Measurements from ENCODE around the gene IL34. TPM values are rescaled to one million over a fixed set of nuclear protein-coding genes. Genes with fewer than 3 reads are reported as not detected.

The IL34 gene
- total RNA-seq, 1 donor from 2014 or later, result 0.47 TPM

GRCh38 chr16:70651524-70651923, 5.2 kb downstream of the IL34 start:
- Mint-ChIP-seq H3K27ac (ENCODE audit: unreplicated experiment) (no peak overlapping the region), H3K4me3 (no peak overlapping the region), H3K9me3 (peaks cover 3% of the 10 kb centered on the region), H3K4me1 (peaks cover 6% of the 10 kb centered on the region), H3K36me3 (ENCODE audit: low read depth) (peaks cover 4% of the 10 kb centered on the region), H3K27me3 (ENCODE audit: low read depth) (no peaks in the 10 kb centered on the region)
- DNase-seq (ENCODE audit: low read depth, low spot score), result no peak
- TF ChIP-seq CTCF (conservative IDR thresholded peaks at IDR 0.05), result no peak

DNA sequence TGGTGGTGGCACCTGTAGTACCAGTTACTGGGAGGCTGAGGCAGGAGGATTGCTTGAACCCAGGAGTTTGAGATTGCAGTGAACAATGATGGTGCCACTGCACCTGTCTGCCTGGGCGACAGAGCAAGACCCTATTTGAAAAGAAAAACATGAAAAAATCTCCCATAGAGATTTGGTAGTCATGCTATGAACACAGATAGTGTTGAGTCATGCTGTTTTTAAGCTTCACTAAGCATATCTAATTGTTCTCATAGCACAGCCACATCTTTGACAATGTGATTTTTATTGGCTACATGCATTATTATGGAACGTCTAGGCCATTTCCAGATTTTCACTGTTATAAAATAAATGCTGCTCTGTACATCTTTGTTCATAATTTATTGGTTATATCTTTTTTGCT, 6.0 kb downstream of the IL34 start:
- Mint-ChIP-seq H3K9me3 (peaks cover 3% of the 10 kb centered on the region), H3K27me3 (ENCODE audit: low read depth) (no peaks in the 10 kb centered on the region), H3K4me1 (peaks cover 6% of the 10 kb centered on the region), H3K36me3 (ENCODE audit: low read depth) (peaks cover 4% of the 10 kb centered on the region), H3K27ac (ENCODE audit: unreplicated experiment) (no peak overlapping the region), H3K4me3 (no peak overlapping the region)
- no peak for TF ChIP-seq CTCF (conservative IDR thresholded peaks at IDR 0.05)
- no peak for DNase-seq (ENCODE audit: low read depth, low spot score)

DNA sequence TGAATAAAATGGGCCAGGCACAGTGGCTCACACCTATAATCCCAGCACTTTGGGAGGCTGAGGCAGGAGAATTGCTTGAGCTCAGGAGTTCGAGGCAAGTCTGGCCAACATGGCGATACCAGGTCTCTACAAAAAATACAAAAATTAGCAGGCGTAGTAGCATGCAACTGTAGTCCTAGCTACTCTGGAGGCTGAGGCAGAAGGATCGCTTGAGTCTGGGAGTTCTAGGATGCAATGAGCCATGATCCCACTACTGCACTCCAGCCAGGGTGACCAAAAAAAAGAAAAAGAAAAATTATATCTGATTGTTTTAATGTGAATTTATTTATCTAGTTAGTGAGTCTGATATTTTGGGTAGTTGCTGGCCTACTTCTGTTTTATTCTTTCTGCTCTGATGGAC, 7.0 kb downstream of the IL34 start:
- H3K27ac Mint-ChIP-seq (ENCODE audit: unreplicated experiment), result no peak overlapping the region
- no peak for DNase-seq (ENCODE audit: low read depth, low spot score)
- H3K9me3 Mint-ChIP-seq, result peaks cover 3% of the 10 kb centered on the region
- H3K36me3 Mint-ChIP-seq (ENCODE audit: low read depth), result no peaks in the 10 kb centered on the region
- H3K4me3 Mint-ChIP-seq, result no peak overlapping the region
- H3K27me3 Mint-ChIP-seq (ENCODE audit: low read depth), result no peaks in the 10 kb centered on the region
- no peak for TF ChIP-seq CTCF (conservative IDR thresholded peaks at IDR 0.05)
- H3K4me1 Mint-ChIP-seq, result peaks cover 6% of the 10 kb centered on the region

- Mint-ChIP-seq H3K27ac (ENCODE audit: unreplicated experiment) (no peak overlapping the region), H3K27me3 (ENCODE audit: low read depth) (no peaks in the 10 kb centered on the region), H3K4me3 (no peak overlapping the region), H3K36me3 (ENCODE audit: low read depth) (no peaks in the 10 kb centered on the region), H3K4me1 (peaks cover 6% of the 10 kb centered on the region), H3K9me3 (peaks cover under 1% of the 10 kb centered on the region)
- DNase-seq (ENCODE audit: low read depth, low spot score), result peak; percentile 93
- peak; percentile 93 for TF ChIP-seq CTCF (conservative IDR thresholded peaks at IDR 0.05)
Measured at GRCh38 chr16:70653809-70654771, 7.7 kb downstream of the IL34 start.

GRCh38 chr16:70656065-70656711, 9.8 kb downstream of the IL34 start:
- Mint-ChIP-seq H3K27ac (ENCODE audit: unreplicated experiment) (no peak overlapping the region), H3K4me1 (peaks cover 6% of the 10 kb centered on the region), H3K36me3 (ENCODE audit: low read depth) (no peaks in the 10 kb centered on the region), H3K27me3 (ENCODE audit: low read depth) (no peaks in the 10 kb centered on the region), H3K4me3 (no peak overlapping the region), H3K9me3 (no peaks in the 10 kb centered on the region)
- TF ChIP-seq CTCF (conservative IDR thresholded peaks at IDR 0.05), result no peak
- DNase-seq (ENCODE audit: low read depth, low spot score), result no peak

Measured in neural crest cell (in vitro differentiated cells).